GM21423 (cell line): ENCODE results near the gene DHX32.

Experiments used
- ATAC-seq: cut with Tn5 transposase; IDR thresholded peaks from one replicate; pipeline ENCODE4 v1.9.1; 2021; ENCODE audit warnings: mild to moderate bottlenecking, moderate library complexity; ENCODE audit not compliant: unreplicated experiment

The DHX32 gene

DNA sequence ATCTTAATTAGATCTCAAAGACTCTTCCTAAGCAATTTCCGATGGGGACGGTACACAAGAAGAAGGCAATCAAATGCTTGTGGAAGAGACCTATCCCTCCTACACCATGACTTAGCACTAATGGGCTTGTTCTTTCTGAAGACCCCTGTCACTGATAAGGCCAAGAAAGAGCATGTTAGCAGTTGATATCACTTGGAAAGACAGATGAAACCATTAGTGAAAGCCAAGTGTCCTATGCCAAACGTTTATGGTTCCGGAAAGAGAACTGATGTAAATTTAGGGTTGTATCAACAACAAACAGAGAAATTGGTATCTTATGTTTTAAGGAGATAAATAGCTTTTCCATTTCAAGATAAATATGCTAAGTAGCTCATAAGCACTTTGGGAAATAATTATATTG lies 64.5 kb downstream of the DHX32 start:
- ATAC-seq: no peak

DNA sequence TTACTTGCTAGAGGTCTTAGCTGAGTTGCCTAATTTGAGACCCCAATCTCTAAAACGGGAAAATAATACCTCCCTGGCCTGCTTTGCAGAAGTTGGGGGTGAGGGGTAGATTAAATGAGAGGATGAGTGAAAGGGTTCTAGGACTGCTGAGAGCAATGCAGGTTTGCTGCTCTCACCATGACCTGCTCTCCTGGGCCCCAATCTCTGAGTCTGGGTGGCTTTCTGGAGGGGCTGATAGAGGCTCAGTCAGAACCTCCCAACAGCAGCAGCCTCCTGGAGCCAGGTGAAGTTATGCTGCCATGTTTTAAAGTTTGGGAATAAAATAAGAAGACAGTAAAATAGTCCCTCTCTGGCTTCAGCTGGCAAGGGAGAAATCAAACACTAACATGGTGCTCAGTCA lies 65.3 kb downstream of the DHX32 start:
- no peak for ATAC-seq

DNA sequence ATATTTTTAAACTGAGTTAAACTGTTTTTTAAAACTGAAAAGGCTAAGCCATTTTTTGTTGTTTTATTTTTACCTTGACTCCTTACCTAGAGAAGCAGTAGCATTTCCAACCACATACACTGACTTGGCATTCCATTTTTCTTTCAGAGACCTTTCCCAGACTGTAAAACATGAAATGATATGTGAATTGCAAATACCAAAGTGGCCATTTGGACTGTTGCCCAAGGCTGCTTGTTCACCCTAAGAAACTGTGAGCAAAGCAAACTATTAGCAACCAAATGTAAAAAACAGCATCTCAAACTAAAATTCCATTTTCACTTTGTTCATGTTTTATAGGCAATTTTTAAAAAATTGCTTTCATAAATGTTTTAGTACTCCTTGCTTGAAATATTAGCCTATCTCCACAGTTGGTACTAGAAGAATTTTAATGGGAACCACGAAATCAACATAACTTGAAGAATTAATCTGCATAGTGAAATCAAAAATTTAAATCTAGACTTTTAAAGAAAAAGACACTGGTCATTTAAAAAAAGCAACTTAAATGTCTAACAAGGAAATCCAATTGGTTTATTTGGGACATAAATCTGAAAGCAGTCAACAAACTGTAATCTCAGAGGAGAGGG lies 68.9 kb downstream of the DHX32 start:
- no peak for ATAC-seq

DNA sequence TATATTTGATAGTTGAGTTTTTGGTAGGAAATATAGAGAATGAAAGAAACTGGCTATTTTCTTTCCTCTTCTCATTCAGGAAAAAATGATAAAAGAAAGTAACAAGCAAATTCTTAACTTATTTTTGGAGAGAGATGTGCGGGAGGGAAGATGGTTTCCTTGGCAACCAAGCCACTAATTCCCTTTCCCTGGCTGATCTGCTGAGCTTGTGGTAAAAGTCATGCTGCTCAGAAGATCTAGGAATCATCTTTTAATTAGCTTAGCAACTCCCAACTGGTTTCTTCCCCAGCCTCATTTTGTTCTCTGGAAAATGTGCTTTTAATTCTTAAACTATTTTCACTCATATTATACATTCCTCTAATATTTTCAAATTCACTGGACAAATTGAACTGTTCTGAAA lies 69.8 kb downstream of the DHX32 start:
- ATAC-seq: no peak

DNA sequence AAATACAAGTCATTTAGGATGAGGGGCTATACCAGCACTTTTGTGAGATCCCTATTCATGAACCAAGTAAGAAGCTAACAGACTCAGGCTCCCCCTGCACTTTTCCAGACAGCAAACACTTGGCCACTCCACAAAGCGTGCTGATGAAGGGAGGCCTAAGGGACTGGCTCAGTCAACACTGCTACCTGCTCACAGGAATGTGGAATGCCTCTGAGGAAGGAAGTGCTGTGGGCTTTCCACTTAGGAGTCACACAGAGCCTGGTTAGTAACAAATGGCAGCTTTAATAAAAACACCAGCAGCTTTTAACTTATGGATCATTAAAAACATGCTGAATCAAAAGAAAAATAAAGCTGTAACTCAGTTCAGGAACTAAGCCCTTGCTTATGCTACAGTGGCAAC lies 73.0 kb downstream of the DHX32 start:
- ATAC-seq: no peak

DNA sequence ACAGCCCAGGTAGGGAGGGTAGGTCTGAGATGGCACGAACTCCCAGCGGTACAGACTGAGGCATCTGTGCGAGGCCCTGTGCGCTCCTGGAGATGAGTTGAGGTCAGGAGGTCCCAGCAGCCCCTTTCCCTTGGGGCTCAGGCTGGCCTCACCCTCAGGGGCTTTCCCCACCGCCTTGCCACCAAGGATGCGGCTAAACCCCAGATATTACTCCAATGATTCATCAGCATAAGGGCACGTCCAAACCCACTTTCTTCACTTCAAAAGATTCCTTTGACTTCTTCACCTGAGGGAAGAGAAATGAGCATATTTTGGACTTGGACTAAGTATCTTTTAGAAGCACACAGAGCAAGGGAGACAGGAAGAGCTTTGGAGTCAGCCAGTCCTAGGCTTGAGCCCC lies 78.4 kb downstream of the DHX32 start:
- no peak for ATAC-seq

DNA sequence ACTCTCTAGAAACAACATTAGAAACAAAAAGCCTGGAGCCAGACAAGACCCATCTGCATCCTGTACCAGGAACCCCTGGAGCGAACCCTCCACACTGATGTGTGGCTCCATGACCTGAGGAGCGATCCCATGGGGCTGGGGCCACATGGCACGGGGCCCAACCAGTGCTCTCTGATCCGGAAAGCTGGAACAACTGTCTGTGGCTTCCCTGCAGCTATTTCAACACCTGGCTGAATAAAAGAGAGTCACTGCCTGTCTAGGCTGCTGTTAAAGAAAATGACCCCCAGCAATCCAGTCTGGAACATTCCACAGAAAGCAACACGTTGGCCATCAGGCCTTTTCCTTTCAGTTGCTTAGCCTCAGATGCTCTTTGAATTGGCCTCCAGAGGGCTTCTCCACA lies 79.0 kb downstream of the DHX32 start:
- no peak for ATAC-seq

DNA sequence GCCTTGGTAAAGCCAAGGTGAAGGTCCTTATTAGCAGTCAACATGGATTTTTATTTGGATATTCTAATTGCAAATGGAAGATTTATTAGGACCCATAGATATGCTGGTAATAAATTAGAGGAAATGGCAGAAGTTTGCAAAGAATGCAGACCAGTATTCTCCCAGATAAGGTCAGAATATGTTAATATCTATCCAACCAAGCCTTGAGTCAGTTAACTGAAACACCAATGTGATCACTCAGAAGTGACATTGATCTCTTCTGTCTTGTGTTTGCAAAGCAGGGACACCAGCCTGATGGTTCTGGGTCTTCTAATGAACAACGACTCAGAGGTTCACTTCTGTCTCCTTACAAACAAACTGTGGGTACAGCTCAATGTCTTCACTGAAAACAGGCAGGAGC lies 79.5 kb downstream of the DHX32 start:
- no peak for ATAC-seq

DNA sequence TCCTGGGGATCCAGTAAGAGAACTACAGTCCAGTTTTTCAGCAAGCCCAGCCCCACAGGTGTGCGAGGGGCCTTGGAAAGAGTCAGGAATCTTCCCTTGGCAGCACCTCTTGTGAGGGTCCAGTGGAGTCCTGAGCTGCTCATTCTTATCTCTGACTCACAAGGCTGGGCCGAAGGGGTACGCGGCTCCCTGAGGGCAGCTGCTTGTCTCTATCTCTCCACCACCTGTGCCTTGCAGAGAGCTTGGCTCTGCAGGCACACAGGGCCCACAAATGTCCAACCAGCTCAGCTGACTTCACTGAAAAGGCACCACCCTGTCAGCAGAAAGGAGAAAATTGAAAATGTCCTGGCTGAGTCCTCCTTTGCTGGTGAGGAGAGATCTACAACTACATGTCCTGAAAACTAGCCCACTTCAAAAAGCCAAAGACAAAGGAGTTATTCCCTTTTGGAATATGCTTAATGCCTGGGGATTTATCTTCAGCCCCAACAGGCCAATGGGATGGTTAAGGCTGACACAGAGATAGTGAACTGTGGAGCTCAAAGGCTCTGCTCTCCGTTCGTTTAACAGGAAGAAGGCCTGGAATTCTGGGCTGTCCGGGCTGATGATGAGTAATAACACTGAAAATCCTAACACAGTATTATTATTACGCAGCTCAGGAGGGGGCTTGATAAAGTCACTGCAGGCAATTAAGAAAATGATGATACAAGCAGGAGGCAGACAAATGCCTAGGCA lies 81.5 kb downstream of the DHX32 start:
- ATAC-seq: no peak

DNA sequence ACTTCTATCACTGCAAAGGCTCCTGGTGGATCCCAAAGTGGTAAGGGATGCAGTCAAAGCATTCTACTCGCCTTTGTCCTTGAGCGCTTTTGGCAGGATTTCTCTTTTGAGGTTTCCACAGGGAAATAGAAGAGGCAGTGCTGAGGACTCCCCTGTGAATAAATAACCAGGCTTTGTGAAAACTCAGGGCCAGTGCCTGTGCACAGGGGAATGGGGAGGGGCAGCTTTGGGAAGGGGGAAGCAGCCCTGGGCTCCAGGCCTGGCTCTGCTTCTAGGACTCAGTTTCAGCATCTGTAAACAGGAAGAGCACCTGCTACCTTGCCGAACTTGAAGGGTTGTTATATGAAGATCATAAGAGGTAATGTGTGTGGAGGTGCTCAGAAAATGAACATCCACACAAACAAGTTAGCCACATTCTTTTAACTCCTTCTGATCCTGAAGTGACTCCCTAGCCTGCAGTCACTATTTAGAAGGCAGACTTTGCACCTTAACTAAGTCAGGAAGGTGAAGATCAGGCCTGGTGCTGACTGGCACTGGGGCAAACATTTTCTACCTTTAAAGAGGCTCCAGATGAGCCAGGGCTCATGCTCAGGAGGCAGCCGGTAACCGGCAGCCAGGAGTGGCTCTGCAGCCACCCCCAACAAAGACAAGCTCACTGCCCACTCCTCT lies 83.0 kb downstream of the DHX32 start:
- no peak for ATAC-seq

DNA sequence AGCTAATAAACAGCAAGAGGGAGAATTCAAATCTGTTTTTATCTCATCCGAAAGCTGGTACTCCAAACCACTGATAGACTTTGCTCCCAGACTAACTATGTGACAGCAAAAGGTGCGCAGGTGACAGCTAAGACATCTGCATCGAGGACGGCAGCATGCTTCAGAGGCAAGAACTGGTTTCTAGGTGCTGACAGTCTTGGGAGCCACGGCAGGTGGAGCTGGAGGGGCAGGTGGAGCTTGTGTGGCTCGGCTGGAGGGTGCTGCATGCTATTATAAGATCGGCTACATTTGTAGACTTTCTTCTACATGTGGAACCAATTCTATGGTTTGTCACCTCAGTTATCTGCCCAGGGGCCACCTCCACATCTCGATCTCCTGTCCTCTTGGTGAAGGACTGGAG lies 83.7 kb downstream of the DHX32 start:
- no peak for ATAC-seq

DNA sequence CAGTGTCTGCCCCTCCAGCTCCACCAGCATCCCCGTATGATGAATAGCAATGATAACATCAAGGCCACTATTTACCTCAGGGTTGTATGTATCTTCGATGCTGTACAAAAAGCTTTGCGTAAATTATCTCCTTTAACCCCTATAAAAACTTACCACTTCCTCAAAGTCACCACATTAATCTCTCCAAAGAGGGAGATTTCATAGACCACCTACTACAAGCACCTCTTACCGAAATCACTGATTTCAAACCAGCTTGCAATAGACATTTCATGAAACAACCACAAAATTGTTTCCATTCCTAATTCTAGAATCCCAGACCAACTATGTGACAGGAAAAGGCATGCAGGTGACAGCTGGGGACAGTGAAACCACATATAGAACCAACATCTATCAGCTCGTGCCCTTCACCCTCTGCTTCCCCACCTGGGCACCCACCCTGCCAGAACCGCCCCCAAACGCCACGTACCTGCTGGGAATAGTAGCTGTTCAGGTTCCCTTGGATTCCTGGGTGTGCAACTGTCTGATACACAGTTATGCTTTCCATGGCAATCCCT lies 85.4 kb downstream of the DHX32 start:
- no peak for ATAC-seq

DNA sequence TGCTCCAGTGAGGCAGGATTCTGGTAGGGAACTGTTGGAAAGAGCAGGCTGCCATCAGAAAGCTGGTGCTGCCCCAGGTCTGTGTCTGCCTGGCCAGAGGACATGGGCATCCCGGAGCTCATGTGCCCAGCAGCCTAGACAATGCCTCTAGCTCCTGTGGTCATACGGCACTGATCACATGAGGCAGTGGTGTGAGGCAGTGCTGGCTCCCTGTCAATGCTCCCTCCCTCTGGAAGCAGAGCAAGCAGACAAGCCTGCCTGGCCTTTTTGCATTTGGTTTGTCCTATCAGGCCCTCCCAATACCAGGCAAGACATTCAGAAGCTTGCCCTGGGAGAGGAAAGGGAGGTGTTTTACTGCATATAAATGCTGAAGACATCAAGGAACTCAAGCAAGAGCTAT lies 86.0 kb downstream of the DHX32 start:
- no peak for ATAC-seq

DNA sequence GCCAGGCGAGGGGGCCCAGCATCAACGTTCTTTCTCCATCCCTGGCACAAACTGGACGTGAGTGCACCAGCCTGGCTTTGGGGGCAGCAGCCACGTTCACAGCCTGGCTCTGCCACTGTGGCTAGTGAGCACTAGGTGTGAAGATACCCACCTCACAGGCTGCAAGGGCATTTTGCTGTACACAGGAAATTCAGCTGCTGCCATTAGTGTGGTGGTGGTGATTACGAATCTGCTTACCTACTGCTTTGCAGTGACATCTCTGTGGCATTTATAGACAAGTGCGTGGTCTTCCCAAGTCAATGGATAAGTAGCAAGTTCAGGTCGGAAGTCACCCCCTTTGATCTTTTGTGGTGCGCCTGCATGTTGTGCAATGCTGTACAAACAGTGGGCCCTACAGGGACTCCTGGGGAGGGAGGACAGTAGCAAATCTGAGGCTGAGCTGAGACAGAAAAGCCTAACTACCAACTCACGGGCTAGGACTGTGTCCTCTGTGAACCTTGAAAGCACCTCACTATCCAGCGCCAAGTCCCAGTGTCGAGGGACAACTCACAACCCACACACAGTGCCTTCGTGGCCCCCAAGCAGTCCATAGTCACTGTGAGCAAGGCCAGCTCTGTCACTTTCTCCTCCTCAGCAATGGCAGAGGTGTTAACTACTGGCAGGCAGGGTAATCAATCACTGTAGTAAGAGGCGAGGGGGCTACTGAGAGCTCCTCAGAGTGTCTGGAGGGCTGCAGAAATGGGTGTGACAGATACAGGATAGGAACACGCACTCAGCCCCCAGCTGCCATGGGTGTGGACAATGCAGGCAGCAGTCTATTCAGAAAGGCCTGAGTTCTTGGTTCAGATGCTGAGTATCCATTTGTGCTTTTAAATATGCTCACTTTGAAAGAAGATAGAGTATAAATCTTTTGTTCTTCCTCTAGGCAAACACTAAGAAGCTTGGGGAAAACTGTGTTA lies 88.5 kb downstream of the DHX32 start:
- no peak for ATAC-seq

DNA sequence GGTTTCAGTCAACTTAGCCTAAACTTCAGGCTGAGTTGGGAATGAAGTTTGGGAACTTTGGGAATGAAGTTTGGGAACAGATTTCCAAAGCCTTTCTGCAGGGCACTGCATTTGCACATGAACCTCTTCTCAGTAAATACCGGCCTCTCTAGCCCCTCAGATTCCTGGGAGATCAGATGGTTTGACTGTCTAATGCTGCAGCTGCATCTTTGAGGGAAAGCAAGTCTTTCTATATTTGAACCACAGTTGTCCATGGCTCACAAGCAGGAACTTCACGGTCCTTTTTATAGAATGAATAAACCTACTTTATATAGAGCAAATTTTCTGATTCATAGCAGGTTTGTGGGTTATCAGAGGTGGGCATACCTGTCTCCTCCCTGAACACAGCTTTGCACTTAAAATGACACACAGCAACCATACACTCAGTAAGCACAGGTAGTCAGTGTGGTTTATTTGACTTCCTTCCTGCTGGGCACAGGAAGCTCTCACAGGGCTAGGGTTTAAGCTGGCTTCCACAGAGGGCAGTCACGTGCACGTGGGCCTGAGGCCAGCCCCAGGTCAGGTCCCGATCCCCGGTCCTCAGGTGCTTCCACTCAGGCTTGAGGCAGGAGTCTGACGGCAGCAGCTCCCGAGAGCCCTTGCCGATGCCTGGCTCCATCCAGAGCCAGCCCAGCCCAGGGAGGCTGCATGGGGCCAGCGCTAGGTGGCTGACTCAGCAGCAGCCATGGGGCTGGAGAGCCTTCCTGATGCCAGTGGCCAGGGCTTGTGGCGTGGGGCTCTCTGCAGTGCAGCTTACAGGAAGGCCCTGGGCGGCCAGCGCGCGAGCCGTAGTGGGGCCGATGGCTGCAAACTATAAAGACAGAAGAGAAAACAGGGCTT lies 92.7 kb downstream of the DHX32 start:
- ATAC-seq: no peak
